ENCODE measurements around the gene CCDC63. TPM values are rescaled to one million over a fixed set of nuclear protein-coding genes. Genes with fewer than 3 reads are reported as not detected.
"Not testable (repeated sequence)": the region's sequence is repeated elsewhere in the genome, so short reads cannot be mapped to it uniquely, and the experiment has no call there.

Gene CCDC63
- total and polyA plus RNA-seq, 9 of the 15 experiments (the other 6 are each of a cell fraction or from before 2014, with no cell fraction given) = not detected

GRCh38 chr12:110857528-110857927, 10.7 kb downstream of the CCDC63 start (continued):
- TF ChIP-seq, protein P1, sequence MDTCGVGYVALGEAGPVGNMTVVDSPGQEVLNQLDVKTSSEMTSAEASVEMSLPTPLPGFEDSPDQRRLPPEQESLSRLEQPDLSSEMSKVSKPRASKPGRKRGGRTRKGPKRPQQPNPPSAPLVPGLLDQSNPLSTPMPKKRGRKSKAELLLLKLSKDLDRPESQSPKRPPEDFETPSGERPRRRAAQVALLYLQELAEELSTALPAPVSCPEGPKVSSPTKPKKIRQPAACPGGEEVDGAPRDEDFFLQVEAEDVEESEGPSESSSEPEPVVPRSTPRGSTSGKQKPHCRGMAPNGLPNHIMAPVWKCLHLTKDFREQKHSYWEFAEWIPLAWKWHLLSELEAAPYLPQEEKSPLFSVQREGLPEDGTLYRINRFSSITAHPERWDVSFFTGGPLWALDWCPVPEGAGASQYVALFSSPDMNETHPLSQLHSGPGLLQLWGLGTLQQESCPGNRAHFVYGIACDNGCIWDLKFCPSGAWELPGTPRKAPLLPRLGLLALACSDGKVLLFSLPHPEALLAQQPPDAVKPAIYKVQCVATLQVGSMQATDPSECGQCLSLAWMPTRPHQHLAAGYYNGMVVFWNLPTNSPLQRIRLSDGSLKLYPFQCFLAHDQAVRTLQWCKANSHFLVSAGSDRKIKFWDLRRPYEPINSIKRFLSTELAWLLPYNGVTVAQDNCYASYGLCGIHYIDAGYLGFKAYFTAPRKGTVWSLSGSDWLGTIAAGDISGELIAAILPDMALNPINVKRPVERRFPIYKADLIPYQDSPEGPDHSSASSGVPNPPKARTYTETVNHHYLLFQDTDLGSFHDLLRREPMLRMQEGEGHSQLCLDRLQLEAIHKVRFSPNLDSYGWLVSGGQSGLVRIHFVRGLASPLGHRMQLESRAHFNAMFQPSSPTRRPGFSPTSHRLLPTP (IDR thresholded peaks at IDR 0.05; ENCODE audit: borderline replicate concordance, extremely low read depth, insufficient read length) = no peak
- TF ChIP-seq MYNN (IDR thresholded peaks at IDR 0.05) = no peak
- no peak for TF ChIP-seq MYNN (CRISPR knock-in tag; IDR thresholded peaks at IDR 0.05)
- no peak for TF ChIP-seq SRSF7 (optimal IDR thresholded peaks at IDR 0.05; ENCODE audit: low read depth, low read length)

DNA sequence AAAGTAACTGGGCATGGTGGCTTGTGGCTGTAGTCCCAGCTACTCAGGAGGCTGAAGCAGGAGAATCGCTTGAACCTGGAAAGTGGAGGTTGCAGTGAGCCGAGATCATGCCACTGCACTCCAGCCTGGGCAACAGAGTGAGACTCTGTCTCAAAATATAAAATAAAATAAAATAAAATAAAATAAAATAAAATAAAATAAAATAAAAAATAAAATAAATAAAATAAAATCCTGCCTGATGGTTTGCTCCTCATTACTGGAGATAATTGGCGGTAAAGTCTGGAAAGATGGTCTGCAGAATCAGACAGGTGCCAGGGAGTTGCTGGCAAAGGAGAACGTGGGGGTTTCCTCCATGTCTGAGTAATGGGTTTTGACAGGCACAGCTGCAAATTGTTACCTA, 11.2 kb downstream of the CCDC63 start:
- H3K4me1 ChIP-seq (replicated peaks in 1 of 2; ENCODE audit: control insufficient read depth in 2 of 2, insufficient read depth in 2 of 2, low read length in 2 of 2); BruUV-seq (replicated peaks); H3K9me1 ChIP-seq (ENCODE audit: control insufficient read depth, insufficient read depth, low read length); H4K20me1 ChIP-seq (replicated peaks; ENCODE audit: control insufficient read depth, insufficient read depth, low read length); POLR2A ChIA-PET; FAIRE-seq; H3K4me3 ChIP-seq; H3K9ac ChIP-seq (ENCODE audit: insufficient read depth in 1 of 2, low read depth in 2 of 2, low read length in 2 of 2); intact Hi-C loops (cut with micrococcal nuclease); H3K9me3 ChIP-seq (replicated peaks; ENCODE audit: control insufficient read depth, insufficient read depth, low read depth, low read length); DNase-seq (ENCODE audit: extremely low read depth in 1 of 4, low spot score in 3 of 4); H2AFZ ChIP-seq (ENCODE audit: low read depth, low read length); H3K79me2 ChIP-seq (ENCODE audit: control insufficient read depth, insufficient read depth, low read length); H3K36me3 ChIP-seq (ENCODE audit: control insufficient read depth, insufficient read depth, low read length); H3K4me2 ChIP-seq (ENCODE audit: insufficient read depth, low read length); in situ Hi-C loops (cut with MboI); H3K27ac ChIP-seq (ENCODE audit: extremely low read depth, low read depth, low read length); ATAC-seq: not testable (repeated sequence)
- CTCF ChIA-PET (ENCODE audit: low intra/inter-chr PET ratio) = interaction anchor here (0.6 kb wide), 1 partner anchor 1005 kb away, joined by 3 read pairs; no protein-coding TSS in a partner anchor
- 1% methylated on average over 4 of the region's 4 CpGs for WGBS (ENCODE audit: insufficient coverage, low coverage, missing lambda C conversion rate)
- H3K27me3 ChIP-seq (ENCODE audit: control insufficient read depth in 2 of 2, insufficient read depth in 2 of 2, low read length in 2 of 2) = peaks cover 11 to 31% of the 10 kb centered on the region in 2 experiments

Measured in K562 (cell line).